ENCODE data around the gene MRPL21.

MRPL21 gene

GRCh38 chr11:68903288-68904247 is at the start of gene MRPL21, which contains the start of gene IGHMBP2:
MRPL21 (minus strand) TSS chr11:68903832; CDS start chr11:68903810, 22 bp downstream.
IGHMBP2 (plus strand) TSS chr11:68903891; CDS start chr11:68903953, 62 bp downstream.
- DNase-seq (ENCODE audit: low read depth in 2 of 2, low spot score in 1 of 2) = peak; percentile 60 to 72

GRCh38 chr11:68950762-68951161 is 47.1 kb upstream of the MRPL21 start:
- DNase-seq (ENCODE audit: low read depth in 2 of 2, low spot score in 1 of 2) = no peak

GRCh38 chr11:68950270-68950669 is 46.6 kb upstream of the MRPL21 start:
- DNase-seq (ENCODE audit: low read depth in 2 of 2, low spot score in 1 of 2) = no peak

- DNase-seq (ENCODE audit: low read depth in 2 of 2, low spot score in 1 of 2) = no peak
Observed at GRCh38 chr11:68948935-68949334, 45.3 kb upstream of the MRPL21 start.

GRCh38 chr11:68948496-68948895 is 44.9 kb upstream of the MRPL21 start:
- DNase-seq (ENCODE audit: low read depth in 2 of 2, low spot score in 1 of 2) = no peak

GRCh38 chr11:68947151-68947550 is 43.5 kb upstream of the MRPL21 start:
- no peak for DNase-seq (ENCODE audit: low read depth in 2 of 2, low spot score in 1 of 2)

- no peak for DNase-seq (ENCODE audit: low read depth in 2 of 2, low spot score in 1 of 2)
Observed at GRCh38 chr11:68946416-68947090, 42.9 kb upstream of the MRPL21 start.

- no peak for DNase-seq (ENCODE audit: low read depth in 2 of 2, low spot score in 1 of 2)
Observed at GRCh38 chr11:68942751-68943271, 39.2 kb upstream of the MRPL21 start.

- DNase-seq (ENCODE audit: low read depth in 2 of 2, low spot score in 1 of 2) = no peak
Observed at GRCh38 chr11:68942095-68942620, 38.5 kb upstream of the MRPL21 start.

- DNase-seq (ENCODE audit: low read depth in 2 of 2, low spot score in 1 of 2) = no peak
Observed at GRCh38 chr11:68941324-68942094, 37.9 kb upstream of the MRPL21 start.

- no peak for DNase-seq (ENCODE audit: low read depth in 2 of 2, low spot score in 1 of 2)
Observed at GRCh38 chr11:68940651-68941323, 37.2 kb upstream of the MRPL21 start.

GRCh38 chr11:68939583-68940555 is 36.2 kb upstream of the MRPL21 start:
- DNase-seq (ENCODE audit: low read depth in 2 of 2, low spot score in 1 of 2) = no peak

GRCh38 chr11:68938816-68939582 is 35.4 kb upstream of the MRPL21 start:
- DNase-seq (ENCODE audit: low read depth in 2 of 2, low spot score in 1 of 2) = no peak

GRCh38 chr11:68938088-68938487 is 34.5 kb upstream of the MRPL21 start:
- no peak for DNase-seq (ENCODE audit: low read depth in 2 of 2, low spot score in 1 of 2)

- DNase-seq (ENCODE audit: low read depth in 2 of 2, low spot score in 1 of 2) = no peak
Observed at GRCh38 chr11:68936676-68937620, 33.3 kb upstream of the MRPL21 start.

GRCh38 chr11:68936358-68936636 is 32.7 kb upstream of the MRPL21 start:
- DNase-seq (ENCODE audit: low read depth in 2 of 2, low spot score in 1 of 2) = no peak

GRCh38 chr11:68935516-68936357 is 32.1 kb upstream of the MRPL21 start:
- DNase-seq (ENCODE audit: low read depth in 2 of 2, low spot score in 1 of 2) = no peak

Data from stimulated activated CD8-positive, alpha-beta memory T cell treated with anti-CD3 and anti-CD28 coated beads, Interleukin-4, amount 100 ng/mL, for 4 hours (primary cell).